Keratinocyte (primary cell): ENCODE measurements around the gene MEIS2. TPM values are rescaled to one million over a fixed set of nuclear protein-coding genes. Genes with fewer than 3 reads are reported as not detected.

Experiments
- DNase-seq: peaks from one replicate; pipeline ENCODE4 v3.0.0-alpha.2; 2011; ENCODE audit warnings: low read depth, missing footprints, low spot score
- FAIRE-seq: peaks from 2 replicates; lab custom pipeline; 2011; peaks lifted over from hg19 to GRCh38; lab: Jason Lieb, UNC
- H2AFZ ChIP-seq: 2 replicates; pipeline ENCODE4 v1.6.0; 2012; ENCODE audit warnings: low read length, control low read depth, inconsistent platforms; ENCODE audit not compliant: control insufficient read depth
- H3K27ac ChIP-seq: 2 replicates; pipeline ENCODE4 v1.5.1; 2011; ENCODE audit warnings: low read length; ENCODE audit not compliant: control insufficient read depth, insufficient read depth
- H3K27me3 ChIP-seq: 3 replicates; pipeline ENCODE4 v1.6.0; 2011; ENCODE audit warnings: low read length; ENCODE audit not compliant: control insufficient read depth, insufficient read depth; ENCODE audit errors: extremely low read depth
- H3K36me3 ChIP-seq, 2 experiments: 2 replicates in 1 of 2; 3 replicates in 1 of 2; pipeline ENCODE4 v1.5.1; 2011; ENCODE audit warnings: low read length in 2 of 2, mild to moderate bottlenecking in 1 of 2; ENCODE audit not compliant: control insufficient read depth in 2 of 2, insufficient read depth in 2 of 2; ENCODE audit errors: extremely low read depth in 1 of 2
- H3K4me1 ChIP-seq: 3 replicates; pipeline ENCODE4 v1.5.1; 2011; ENCODE audit warnings: low read length; ENCODE audit not compliant: control insufficient read depth, insufficient read depth; ENCODE audit errors: extremely low read depth
- H3K4me2 ChIP-seq: 3 replicates; pipeline ENCODE4 v1.6.0; 2011; ENCODE audit warnings: low read depth, low read length; ENCODE audit not compliant: control insufficient read depth, insufficient read depth; ENCODE audit errors: extremely low read depth
- H3K4me3 ChIP-seq, 3 experiments: fragments of 200-600 bp in 1 of 3; sonication (generic) in 1 of 3; 2 replicates in 2 of 3; 3 replicates in 1 of 3; pipeline ENCODE4 v1.5.1; 2011 to 2016; ENCODE audit warnings: low read length in 3 of 3, mild to moderate bottlenecking in 3 of 3, control low read depth in 2 of 3, inconsistent platforms in 1 of 3, low read depth in 1 of 3, mixed read lengths in 1 of 3, mixed run types in 1 of 3, moderate library complexity in 1 of 3; ENCODE audit not compliant: control insufficient read depth in 2 of 3, insufficient read depth in 2 of 3; ENCODE audit errors: extremely low read depth in 1 of 3
- H3K79me2 ChIP-seq: 2 replicates; pipeline ENCODE4 v1.6.0; 2012; ENCODE audit warnings: low read length; ENCODE audit not compliant: control insufficient read depth, insufficient read depth
- H3K9ac ChIP-seq: 3 replicates; pipeline ENCODE4 v1.6.0; 2011; ENCODE audit warnings: low read length; ENCODE audit not compliant: control insufficient read depth, insufficient read depth; ENCODE audit errors: extremely low read depth
- H3K9me1 ChIP-seq: 3 replicates; pipeline ENCODE4 v1.6.0; 2011; ENCODE audit warnings: low read length; ENCODE audit not compliant: control insufficient read depth, insufficient read depth; ENCODE audit errors: extremely low read depth
- H3K9me3 ChIP-seq: 2 replicates; pipeline ENCODE4 v1.5.1; 2012; ENCODE audit warnings: low read depth, low read length; ENCODE audit not compliant: control insufficient read depth
- H4K20me1 ChIP-seq: 3 replicates; pipeline ENCODE4 v1.6.0; 2011; ENCODE audit warnings: low read length; ENCODE audit not compliant: control insufficient read depth, insufficient read depth; ENCODE audit errors: extremely low read depth
- CTCF ChIP-seq, 3 experiments: IDR thresholded peaks in 1 of 3; conservative IDR thresholded peaks in 1 of 3; optimal IDR thresholded peaks in 1 of 3; 2 replicates in 2 of 3; 3 replicates in 1 of 3; pipeline versions ENCODE3 to v1.5.1; 2011; ENCODE audit warnings: low read length in 3 of 3, mild to moderate bottlenecking in 3 of 3, moderate library complexity in 2 of 3, control low read depth in 1 of 3, inconsistent platforms in 1 of 3; ENCODE audit not compliant: insufficient read depth in 2 of 3; ENCODE audit errors: extremely low read depth in 1 of 3
- EZH2 ChIP-seq: IDR thresholded peaks from one replicate; pipeline ENCODE4 v1.6.1; 2012; ENCODE audit warnings: inconsistent platforms, mild to moderate bottlenecking, low read length, moderate library complexity
- dilution Hi-C: fragments of 300-500 bp; cut with MboI; formaldehyde crosslinking; loops from one replicate; pipeline ENCODE4 v1.7.0; 2020; ENCODE audit warnings: low sequenced_read_pairs; ENCODE audit not compliant: extremely low pct_ligation_motif_present
- polyA plus RNA-seq, 5 experiments: library from polyadenylated mRNA; depleted of rRNA in 3 of 5; stranded (reverse) in 3 of 5; stranded (forward) in 1 of 5; unstranded in 1 of 5; fragments of >200 nt; gene quantifications; 1 replicate in 1 of 5; 2 replicates in 3 of 5; 3 replicates in 1 of 5; pipeline versions ENCODE4 v1.2.1 to v1.2.3, GENCODE V29; 2011 to 2012; ENCODE audit warnings: missing spikeins in 2 of 5, low read depth in 1 of 5, low replicate concordance in 1 of 5

MEIS2 gene
- polyA plus RNA-seq, 1 donor (not counting 4 experiments of a cell fraction or from before 2014, with no cell fraction given) = 11.4 TPM

DNA sequence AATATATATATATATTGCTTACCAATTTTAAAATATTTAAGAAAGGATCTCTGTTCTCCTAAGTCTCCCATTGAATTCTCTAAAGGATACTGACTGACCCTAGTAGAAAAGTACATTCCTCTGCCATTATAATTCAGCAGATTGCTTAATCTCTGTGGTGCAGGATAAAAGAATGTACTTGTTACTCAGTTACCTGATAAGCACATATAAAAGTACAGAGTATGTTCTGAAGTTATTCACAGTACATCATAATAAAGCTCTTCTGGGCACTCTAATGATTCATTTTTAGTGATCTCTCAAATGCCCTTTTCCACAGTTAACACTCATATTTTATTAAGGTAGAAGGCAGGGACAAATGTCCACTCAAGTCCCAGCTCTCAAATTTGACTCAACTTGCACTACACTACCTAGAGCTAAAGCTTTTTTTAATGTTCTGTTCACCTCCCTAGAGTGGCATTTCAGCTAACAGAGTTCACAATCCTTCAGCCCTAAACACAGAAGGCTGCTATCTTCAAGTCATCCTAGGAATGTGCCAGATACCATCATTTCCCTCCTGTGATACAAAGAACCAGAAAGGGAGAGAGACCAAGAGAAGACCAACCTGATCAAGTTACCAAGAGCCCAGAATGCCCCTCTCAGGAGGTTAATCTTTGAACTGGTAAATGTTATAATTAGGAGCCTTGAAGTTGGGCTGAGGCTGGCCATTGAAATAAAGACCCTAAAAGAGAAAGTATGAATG, 53.3 kb downstream of the MEIS2 start:
- H3K27me3 ChIP-seq = no peaks in the 10 kb centered on the region
- H3K27ac ChIP-seq = no peak overlapping the region
- DNase-seq (no peak), FAIRE-seq (no peak)
- dilution Hi-C loops = no loop called here
- H3K4me1 ChIP-seq = peaks cover 5% of the 10 kb centered on the region
- no peaks in the 10 kb centered on the region for H4K20me1 ChIP-seq
- peaks cover 0 to 3% of the 10 kb centered on the region in 2 experiments for H3K36me3 ChIP-seq
- no peak overlapping the region for H3K4me2 ChIP-seq
- no peak overlapping the region for H2AFZ ChIP-seq
- TF ChIP-seq CTCF (optimal IDR thresholded peaks at IDR 0.05 in 1 of 3, IDR thresholded peaks at IDR 0.05 in 1 of 3, conservative IDR thresholded peaks at IDR 0.05 in 1 of 3; ENCODE audit: extremely low read depth in 1 of 3, insufficient read depth in 2 of 3, low read length in 3 of 3) (no peak), EZH2 (no peak)
- H3K4me3 ChIP-seq = no peak overlapping the region
- H3K9me3 ChIP-seq = no peaks in the 10 kb centered on the region
- H3K9me1 ChIP-seq = no peaks in the 10 kb centered on the region
- H3K79me2 ChIP-seq = no peaks in the 10 kb centered on the region
- no peak overlapping the region for H3K9ac ChIP-seq

DNA sequence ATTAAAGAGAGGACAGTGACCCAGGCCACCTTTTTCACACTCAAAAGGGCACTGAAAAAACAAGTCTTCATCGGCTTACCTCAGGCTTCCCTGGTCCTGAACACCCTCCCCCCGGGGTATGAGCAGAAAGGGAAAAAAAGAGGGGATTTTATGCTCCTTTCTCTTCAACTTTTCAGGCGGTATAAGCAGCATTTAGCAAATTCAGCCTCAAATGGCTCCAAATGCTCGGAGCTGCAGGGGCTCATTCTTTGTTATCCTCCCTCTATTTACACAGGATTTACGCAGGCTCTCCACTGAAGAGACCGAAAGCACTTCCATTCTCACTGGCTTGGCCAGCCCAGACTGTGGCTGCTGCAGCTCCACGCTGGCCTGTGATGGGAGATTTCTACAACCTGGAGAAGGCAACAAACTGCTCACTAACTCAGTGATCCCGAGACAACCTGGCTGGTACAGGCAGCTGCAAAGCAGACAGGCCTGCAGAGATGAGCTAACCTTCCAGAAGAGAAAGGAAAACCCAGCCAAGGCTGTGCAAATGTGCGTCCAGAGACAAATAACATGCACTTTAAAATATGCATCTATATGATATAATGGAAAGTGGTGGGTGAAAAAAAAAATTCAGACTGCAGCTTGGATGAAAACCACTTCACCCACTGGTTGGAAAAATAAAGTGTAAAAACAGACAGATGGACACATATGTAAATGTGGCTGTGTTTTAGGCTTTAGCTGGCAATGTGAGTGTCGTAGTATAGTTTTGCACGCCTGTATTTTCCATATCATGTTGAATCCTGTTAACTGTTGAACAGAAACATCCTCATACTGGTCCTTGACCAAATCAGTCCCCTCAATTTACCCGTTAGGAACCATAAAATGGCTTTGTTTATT, 54.2 kb downstream of the MEIS2 start:
- FAIRE-seq = no peak
- dilution Hi-C loops = no loop called here

More for the DNA sequence above, 54.2 kb downstream of the MEIS2 start:
- no peaks in the 10 kb centered on the region for H3K9me1 ChIP-seq
- peaks cover 5% of the 10 kb centered on the region for H3K4me1 ChIP-seq
- no peaks in the 10 kb centered on the region for H4K20me1 ChIP-seq
- no peaks in the 10 kb centered on the region for H3K9me3 ChIP-seq
- no peak overlapping the region for H3K4me3 ChIP-seq
- DNase-seq = no peak
- no peak overlapping the region for H3K4me2 ChIP-seq
- H3K9ac ChIP-seq = no peak overlapping the region
- no peak overlapping the region for H2AFZ ChIP-seq
- no peaks in the 10 kb centered on the region for H3K79me2 ChIP-seq
- H3K27ac ChIP-seq = no peak overlapping the region
- H3K36me3 ChIP-seq = peaks cover 0 to 3% of the 10 kb centered on the region in 2 experiments
- TF ChIP-seq EZH2 (no peak), CTCF (optimal IDR thresholded peaks at IDR 0.05 in 1 of 3, IDR thresholded peaks at IDR 0.05 in 1 of 3, conservative IDR thresholded peaks at IDR 0.05 in 1 of 3; ENCODE audit: extremely low read depth in 1 of 3, insufficient read depth in 2 of 3, low read length in 3 of 3) (no peak)
- no peaks in the 10 kb centered on the region for H3K27me3 ChIP-seq
